Nephron (organoid): Measurements from ENCODE around the gene PLCXD3.

Experiments
- H3K27ac Mint-ChIP-seq, 3 experiments: 2 replicates each; pipeline ENCODE4 v1.8.0; 2020; ENCODE audit warnings: mixed read lengths in 3 of 3, mild to moderate bottlenecking in 2 of 3, moderate library complexity in 1 of 3
- H3K27me3 Mint-ChIP-seq: 2 replicates; pipeline ENCODE4 v1.8.0; 2021; ENCODE audit warnings: low read depth, mild to moderate bottlenecking, moderate library complexity, mixed read lengths
- H3K36me3 Mint-ChIP-seq: 2 replicates; pipeline ENCODE4 v1.8.0; 2020; ENCODE audit warnings: low read depth, mixed read lengths
- H3K4me1 Mint-ChIP-seq: 2 replicates; pipeline ENCODE4 v1.8.0; 2020; ENCODE audit warnings: mixed read lengths
- H3K4me3 Mint-ChIP-seq, 3 experiments: 2 replicates each; pipeline ENCODE4 v1.8.0; 2020; ENCODE audit warnings: mild to moderate bottlenecking in 3 of 3, mixed read lengths in 3 of 3, moderate library complexity in 2 of 3
- H3K9me3 Mint-ChIP-seq: 2 replicates; pipeline ENCODE4 v1.8.0; 2020; ENCODE audit warnings: mixed read lengths
- TF ChIP-seq, protein P1 (sequence below), 3 experiments: fragments of 200-600 bp; sonication (generic); IDR thresholded peaks; one replicate each; pipeline ENCODE4 v1.5.0; 2021; ENCODE audit warnings: antibody characterized with exemption in 3 of 3; ENCODE audit not compliant: unreplicated experiment in 3 of 3

PLCXD3 gene

GRCh38 chr5:41402845-41403244 is 107.6 kb downstream of the PLCXD3 start:
- Mint-ChIP-seq H3K4me1 (no peaks in the 10 kb centered on the region), H3K9me3 (peaks cover 20% of the 10 kb centered on the region), H3K36me3 (no peaks in the 10 kb centered on the region), H3K4me3 (no peak overlapping the region), H3K27me3 (no peaks in the 10 kb centered on the region), H3K27ac (no peak overlapping the region)
- TF ChIP-seq, protein P1, sequence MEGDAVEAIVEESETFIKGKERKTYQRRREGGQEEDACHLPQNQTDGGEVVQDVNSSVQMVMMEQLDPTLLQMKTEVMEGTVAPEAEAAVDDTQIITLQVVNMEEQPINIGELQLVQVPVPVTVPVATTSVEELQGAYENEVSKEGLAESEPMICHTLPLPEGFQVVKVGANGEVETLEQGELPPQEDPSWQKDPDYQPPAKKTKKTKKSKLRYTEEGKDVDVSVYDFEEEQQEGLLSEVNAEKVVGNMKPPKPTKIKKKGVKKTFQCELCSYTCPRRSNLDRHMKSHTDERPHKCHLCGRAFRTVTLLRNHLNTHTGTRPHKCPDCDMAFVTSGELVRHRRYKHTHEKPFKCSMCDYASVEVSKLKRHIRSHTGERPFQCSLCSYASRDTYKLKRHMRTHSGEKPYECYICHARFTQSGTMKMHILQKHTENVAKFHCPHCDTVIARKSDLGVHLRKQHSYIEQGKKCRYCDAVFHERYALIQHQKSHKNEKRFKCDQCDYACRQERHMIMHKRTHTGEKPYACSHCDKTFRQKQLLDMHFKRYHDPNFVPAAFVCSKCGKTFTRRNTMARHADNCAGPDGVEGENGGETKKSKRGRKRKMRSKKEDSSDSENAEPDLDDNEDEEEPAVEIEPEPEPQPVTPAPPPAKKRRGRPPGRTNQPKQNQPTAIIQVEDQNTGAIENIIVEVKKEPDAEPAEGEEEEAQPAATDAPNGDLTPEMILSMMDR (IDR thresholded peaks at IDR 0.05; ENCODE audit: unreplicated experiment in 3 of 3): no peak

- Mint-ChIP-seq H3K4me1 (no peaks in the 10 kb centered on the region), H3K36me3 (no peaks in the 10 kb centered on the region), H3K9me3 (peaks cover 35% of the 10 kb centered on the region), H3K27me3 (no peaks in the 10 kb centered on the region), H3K27ac (no peak overlapping the region), H3K4me3 (no peak overlapping the region)
- TF ChIP-seq, protein P1 (IDR thresholded peaks at IDR 0.05; ENCODE audit: unreplicated experiment in 3 of 3): no peak
Observed at GRCh38 chr5:41399839-41400238, 110.6 kb downstream of the PLCXD3 start.

- TF ChIP-seq, protein P1 (IDR thresholded peaks at IDR 0.05; ENCODE audit: unreplicated experiment in 3 of 3): no peak
- H3K4me3 Mint-ChIP-seq: no peak overlapping the region
- H3K9me3 Mint-ChIP-seq: peaks cover 14% of the 10 kb centered on the region
- no peaks in the 10 kb centered on the region for H3K27me3 Mint-ChIP-seq
- no peak overlapping the region for H3K27ac Mint-ChIP-seq
- no peaks in the 10 kb centered on the region for H3K36me3 Mint-ChIP-seq
- H3K4me1 Mint-ChIP-seq: no peaks in the 10 kb centered on the region
Observed at GRCh38 chr5:41392016-41392415, 118.4 kb downstream of the PLCXD3 start.

- Mint-ChIP-seq H3K36me3 (no peaks in the 10 kb centered on the region), H3K4me3 (no peak overlapping the region), H3K9me3 (no peaks in the 10 kb centered on the region), H3K4me1 (no peaks in the 10 kb centered on the region), H3K27ac (no peak overlapping the region), H3K27me3 (no peaks in the 10 kb centered on the region)
- TF ChIP-seq, protein P1 (IDR thresholded peaks at IDR 0.05; ENCODE audit: unreplicated experiment in 3 of 3): no peak
Observed at GRCh38 chr5:41374631-41375030, 135.8 kb downstream of the PLCXD3 start.

GRCh38 chr5:41373230-41373629 is 137.2 kb downstream of the PLCXD3 start:
- no peak overlapping the region for H3K27ac Mint-ChIP-seq
- H3K27me3 Mint-ChIP-seq: no peaks in the 10 kb centered on the region
- no peaks in the 10 kb centered on the region for H3K36me3 Mint-ChIP-seq
- H3K4me3 Mint-ChIP-seq: no peak overlapping the region
- TF ChIP-seq, protein P1 (IDR thresholded peaks at IDR 0.05; ENCODE audit: unreplicated experiment in 3 of 3): no peak
- H3K9me3 Mint-ChIP-seq: no peaks in the 10 kb centered on the region
- H3K4me1 Mint-ChIP-seq: no peaks in the 10 kb centered on the region

- Mint-ChIP-seq H3K9me3 (no peaks in the 10 kb centered on the region), H3K27ac (peak overlapping the region in 1 of 3 experiments; percentile 4), H3K36me3 (no peaks in the 10 kb centered on the region), H3K4me1 (no peaks in the 10 kb centered on the region), H3K27me3 (no peaks in the 10 kb centered on the region), H3K4me3 (no peak overlapping the region)
- TF ChIP-seq, protein P1 (IDR thresholded peaks at IDR 0.05; ENCODE audit: unreplicated experiment in 3 of 3): no peak
Observed at GRCh38 chr5:41371738-41372137, 138.7 kb downstream of the PLCXD3 start.
